GM18868 (cell line): Measurements from ENCODE around the gene CCDC9B.

Experiments used
- ATAC-seq: cut with Tn5 transposase; IDR thresholded peaks from one replicate; pipeline ENCODE4 v1.9.1; 2021; ENCODE audit warnings: mild to moderate bottlenecking, moderate library complexity; ENCODE audit not compliant: unreplicated experiment

Gene CCDC9B

DNA sequence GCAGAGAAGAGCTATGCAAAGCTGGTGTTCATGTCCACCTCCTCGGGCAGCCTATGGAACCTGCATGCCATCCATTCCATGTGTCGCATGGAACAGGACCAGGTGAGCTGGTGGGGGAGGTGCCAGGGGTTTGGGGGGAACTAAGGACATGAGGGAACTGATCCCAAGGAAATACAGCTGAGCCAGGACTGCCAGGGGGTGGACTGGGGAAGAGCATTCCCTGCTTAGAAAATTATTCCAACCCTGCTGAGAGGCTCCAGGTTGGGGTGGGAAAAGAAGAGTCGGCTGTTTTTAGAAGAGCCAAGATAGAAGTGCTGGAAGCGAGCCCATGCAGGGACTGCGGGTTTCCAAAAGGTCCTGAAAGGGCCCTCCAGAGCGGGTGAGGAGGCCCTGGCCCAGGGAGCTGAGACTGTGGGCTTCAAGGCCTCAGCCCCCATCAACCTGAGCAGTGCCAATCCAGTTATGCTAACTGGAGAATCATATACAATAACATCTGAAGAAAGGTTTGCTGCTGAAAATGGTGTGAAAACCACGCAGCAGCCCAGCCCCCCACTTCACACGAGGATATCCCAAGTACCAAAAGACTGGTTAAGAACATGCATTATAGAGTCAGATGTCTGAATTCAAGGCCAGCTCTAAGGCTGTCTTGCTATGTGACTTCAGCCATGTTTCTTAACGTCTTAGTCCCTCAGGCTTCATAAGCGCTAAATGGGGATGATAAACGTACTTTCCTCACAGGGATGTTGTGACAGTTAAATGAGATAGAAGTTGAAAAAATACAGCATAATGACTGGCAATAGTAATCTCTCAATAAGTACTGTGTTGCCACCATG is 25.1 kb upstream of the CCDC9B start:
- no peak for ATAC-seq

DNA sequence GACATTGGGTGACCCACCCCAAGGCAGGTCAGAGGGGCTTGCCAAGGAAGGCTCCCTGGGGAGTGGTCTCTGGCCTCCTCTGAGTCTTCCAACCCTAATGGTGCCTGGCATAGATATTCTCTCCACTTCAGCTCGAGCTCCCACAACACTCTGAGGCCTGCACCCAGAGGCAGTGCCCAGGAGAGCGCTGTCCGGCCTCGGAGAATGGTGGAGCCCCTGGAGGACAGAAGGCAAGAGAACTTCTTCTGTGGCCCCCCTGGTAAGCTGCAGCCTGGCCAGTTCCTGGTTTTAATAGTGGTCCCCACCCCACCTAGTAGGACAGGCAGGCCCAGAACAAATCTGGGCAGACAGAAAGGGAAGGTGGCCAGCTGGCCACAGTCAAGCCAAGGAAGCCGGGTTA is 24.3 kb upstream of the CCDC9B start:
- no peak for ATAC-seq

DNA sequence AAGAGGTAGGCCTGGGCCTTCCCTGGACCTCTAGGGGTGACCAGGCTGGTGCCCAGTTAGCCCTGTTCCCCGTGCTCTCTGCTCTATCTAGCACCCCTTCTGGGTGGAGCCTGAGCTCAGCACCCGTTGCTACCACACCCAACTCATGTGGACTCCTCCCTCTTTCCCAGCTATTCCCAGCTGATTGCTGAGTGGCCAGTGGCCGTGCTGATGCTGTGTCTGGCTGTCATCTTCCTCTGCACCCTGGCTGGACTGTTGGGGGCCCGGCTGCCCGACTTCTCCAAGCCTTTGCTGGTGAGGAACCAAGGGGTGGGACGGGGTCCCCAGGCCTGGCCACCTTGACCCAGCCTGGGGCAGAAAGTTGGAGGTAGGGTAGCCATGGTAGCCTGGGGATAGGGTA is 23.5 kb upstream of the CCDC9B start:
- no peak for ATAC-seq

DNA sequence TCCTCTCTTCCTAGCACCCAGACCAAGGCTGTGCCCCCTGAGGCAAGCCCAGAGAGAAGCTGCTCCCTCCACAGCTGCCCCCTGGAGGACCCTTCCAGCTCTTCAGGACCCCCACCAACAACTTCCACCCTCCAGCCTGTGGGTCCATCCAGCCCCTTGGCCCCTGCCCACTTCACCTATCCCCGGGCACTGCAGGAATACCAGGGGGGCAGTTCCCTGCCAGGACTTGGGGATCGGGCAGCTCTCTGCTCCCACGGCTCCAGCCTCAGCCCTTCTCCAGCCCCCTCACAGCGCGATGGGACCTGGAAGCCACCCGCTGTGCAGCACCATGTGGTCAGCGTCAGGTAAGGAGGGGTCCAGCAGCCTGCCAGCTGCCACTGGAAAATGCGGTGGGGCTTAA is 22.9 kb upstream of the CCDC9B start:
- ATAC-seq: no peak

DNA sequence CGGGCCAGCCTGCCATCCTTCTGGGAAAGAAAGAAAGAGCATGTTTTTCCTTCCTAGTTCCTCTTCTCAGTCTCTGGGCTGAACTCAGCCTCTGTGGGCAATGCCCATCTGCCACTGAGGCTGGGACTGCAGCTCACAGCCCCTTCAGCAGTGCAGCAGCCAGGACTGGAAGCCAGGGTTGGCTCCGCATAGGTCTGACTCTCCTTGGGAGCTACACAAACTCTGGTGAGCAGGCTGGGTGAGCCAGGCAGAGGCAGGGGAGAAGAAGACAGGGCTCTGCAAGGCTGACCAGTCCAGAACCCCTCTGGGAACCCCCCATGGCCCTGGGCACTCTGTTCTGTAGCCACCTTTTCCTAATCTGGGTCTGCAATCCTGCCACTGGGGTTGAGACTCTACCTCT is 20.9 kb upstream of the CCDC9B start:
- ATAC-seq: no peak

DNA sequence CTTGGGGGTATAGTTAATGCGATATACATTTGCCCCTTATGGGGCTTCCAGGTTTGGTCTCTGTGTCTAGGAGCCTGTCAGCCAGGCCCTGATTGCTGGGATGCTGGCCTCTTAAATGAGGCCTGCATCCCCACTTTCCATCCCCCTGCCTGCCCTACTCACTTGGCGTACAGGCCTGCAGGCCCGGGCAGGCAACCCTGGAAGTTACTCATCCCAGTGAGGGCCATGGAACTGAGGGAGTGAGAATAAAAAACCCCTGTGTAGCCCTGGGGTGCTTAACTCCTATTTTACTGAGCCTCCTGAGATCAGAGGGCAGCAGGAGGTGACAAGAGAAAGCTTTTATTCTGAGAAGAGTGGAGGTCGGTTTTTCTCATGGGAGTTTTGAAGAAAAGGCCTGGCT is 19.3 kb upstream of the CCDC9B start:
- ATAC-seq: no peak

DNA sequence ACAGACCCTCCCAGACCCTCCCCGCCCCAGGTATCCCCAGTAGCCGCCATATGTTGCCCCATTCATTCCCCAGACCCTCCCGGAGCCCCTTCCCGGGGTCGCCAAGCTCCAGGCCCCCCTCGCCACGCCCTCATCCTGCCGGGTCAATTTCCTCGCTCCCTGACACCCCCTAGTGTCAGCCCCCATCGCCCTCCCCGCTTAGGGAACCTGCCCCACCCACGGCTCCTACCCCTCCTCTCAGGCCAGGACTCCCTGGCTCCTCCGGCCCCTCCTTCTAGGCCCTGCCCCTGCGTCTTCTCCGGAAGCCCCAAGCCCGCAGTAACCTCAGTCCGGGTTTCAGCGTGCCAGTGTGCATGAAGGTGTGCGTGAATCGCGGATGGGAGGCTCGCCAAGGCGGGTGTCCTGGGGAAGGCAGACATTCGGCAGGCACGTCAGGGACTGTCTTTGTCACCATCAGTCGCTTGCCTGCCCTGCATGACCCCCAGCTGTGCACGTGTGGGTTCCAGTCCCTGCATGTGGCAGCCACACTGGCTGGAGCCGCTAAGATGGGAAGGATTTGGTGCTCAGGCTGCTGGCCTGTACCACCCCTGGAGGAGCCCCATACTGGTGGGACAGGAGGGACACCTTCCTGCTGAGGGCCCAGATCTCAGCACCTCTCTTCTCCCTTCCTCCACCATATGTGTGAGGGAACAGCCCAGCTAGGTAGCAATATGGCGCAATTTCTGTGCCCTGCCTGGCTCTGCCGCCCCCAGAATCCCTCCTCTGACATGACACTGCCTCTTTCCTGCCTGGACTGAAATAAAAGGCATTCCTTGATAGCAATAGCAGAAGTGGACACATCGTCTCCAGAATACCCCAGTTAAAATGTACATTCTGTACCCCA is 18.0 kb upstream of the CCDC9B start:
- peak; percentile 6 for ATAC-seq

DNA sequence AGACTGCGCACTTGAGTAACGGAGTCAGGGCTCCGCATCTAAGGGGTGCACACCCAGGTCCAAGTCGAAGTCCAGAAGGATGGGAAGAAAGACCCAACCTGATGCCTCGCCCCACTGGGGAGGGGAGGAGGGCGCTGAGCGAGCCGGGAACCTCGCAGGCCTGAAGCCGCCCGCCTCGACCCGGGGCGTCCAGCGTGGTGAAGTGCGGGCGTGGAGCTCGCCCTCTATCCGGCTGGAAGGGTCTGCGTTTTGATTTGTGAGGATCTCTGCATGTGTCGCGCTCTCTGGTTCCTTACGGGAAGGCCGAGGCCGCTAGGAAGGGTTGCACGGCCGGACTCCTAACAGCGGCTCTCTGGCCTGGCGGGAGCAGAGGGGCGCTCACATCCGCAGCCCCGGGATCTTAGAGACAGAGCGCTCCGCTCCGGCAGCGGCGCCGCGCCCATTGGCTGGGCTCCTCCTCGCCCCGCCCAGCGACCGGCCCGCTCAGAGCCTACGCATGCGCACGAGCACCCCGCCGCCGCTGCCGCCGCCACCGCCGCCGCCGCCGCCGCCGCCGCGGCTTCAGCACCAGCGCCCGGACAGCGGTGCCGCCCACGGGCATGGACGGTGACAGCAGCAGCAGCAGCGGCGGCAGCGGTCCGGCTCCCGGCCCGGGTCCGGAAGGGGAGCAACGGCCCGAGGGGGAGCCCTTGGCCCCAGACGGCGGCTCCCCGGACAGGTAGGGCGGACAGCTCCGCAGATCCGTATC is 17.2 kb upstream of the CCDC9B start, which contains the start of gene DISP2:
DISP2 (plus strand) TSS at position 497 of the 748 bp plus-strand sequence; CDS start at position 600, 103 bp downstream.
- ATAC-seq: peak; percentile 81

DNA sequence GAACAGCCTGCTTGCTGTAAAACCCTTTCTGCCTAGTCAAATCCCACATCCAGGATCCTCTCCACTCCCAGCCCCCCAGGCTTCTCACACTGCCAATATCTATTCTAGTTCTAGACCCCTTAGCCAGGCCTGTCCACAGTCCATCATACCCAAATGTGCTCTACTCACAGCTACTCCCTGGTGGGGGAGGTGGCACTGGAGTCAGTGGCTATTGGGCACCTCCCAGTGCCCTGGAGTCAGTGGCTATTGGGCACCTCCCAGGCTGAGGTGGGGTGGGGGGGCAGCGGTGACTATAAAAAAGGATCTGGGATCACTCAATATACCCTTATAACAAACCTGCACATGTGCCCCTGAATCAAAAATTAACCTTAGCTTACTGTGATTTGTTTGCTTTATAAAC is 16.5 kb upstream of the CCDC9B start:
- no peak for ATAC-seq

DNA sequence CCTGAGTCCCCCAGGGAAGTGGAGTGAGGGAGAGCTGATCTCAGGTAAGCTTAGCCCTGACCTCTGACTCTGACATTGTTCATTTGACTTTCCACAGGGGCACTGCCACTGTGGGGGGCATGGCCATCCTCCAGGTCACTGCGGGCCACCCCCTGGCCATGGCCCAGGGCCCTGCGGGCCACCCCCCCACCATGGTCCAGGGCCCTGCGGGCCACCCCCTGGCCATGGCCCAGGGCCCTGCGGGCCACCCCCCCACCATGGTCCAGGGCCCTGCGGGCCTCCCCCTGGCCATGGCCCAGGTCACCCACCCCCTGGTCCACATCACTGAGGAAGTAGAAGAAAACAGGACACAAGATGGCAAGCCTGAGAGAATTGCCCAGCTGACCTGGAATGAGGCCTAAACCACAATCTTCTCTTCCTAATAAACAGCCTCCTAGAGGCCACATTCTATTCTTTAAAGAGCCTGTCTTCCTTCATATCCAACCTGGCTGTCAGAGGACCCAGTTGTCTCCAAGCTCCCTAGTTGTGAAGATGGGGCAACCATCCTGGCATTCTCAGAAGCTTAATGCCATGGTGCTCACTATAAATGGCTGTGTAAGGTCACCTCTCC is 15.3 kb upstream of the CCDC9B start:
- no peak for ATAC-seq

DNA sequence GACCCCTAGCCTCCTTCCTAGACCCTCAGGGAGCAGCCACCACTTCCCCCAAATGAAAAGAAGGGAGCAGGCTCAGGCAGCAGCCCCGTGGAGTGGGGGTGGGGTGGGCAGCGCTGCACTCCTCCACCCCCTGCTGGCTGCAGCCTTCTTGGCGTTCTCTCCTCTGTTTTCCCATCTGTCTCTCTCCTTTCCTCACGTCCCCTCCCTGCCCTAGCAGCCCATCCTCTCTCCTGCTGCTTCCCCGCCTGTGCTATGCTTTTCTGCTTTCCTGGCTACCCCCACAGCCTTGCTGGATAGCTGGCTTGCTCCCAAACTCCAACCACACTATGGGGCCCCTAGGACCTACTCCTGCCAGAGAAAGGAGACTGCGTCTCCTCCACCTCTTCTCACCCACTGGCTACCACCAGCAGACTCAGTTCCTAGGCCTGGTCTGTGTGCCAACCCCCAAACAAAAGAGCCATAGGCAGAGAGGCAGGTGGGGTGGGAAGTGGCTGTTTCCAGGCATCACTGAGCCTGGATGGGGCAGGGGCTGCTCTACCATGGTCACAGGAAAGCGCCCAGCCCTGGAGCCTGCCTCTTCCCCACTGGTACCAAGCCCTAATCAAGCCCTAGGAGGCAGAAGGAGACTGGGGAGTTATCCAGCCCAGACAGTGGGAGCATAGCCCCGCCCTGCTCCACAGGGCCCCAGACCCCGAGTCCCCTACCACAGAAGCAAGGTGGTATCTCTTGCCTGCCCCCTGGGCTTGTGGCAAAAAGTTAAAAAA is 13.9 kb upstream of the CCDC9B start:
- no peak for ATAC-seq

DNA sequence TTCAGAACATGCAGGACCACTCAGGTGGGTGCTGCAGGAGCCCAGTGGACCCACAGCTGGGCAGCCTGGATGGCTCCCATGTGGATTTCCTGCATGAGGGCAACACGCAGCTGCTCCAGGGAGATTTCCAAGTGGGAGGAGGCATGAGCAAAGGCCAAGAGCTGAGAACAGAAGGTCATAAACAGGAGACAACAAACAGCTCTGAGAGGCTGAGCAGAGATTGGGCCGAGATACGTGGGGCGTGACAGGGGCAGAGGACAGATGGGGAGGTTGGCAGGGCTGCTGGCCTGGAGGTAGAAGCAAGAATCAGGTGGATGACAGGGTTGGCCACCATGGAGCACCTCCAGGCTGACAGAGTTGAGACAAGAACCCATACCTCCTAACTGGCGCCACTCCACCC is 13.0 kb upstream of the CCDC9B start:
- ATAC-seq: no peak

DNA sequence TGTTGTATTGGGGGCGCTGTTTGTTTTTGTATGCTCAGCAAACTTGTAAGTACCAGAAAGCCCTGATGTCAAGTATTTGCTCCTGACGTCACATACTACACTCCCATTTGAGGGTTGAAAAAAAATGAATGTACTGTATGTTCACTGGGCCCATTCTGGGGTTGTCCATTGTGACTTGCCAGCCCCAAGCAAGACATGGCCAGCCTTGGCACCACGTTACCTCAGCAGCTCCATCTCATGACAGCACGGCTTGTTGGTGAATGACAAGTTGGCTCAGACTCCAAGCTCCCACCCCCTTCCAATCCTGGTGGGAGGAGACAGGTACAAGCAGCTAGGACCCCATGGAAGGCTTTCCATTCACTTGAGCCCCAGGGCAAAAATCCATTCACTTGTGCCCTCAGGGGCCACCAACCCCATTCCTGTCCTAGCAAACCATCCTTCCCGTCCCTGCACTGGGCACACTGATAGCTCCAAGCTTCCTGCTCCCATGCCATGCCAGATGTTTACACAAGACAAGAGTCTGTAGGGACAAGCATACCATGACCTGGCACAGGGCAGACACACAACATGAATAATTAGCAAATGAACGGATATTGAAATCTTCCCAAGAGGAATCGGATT is 11.7 kb upstream of the CCDC9B start:
- no peak for ATAC-seq

DNA sequence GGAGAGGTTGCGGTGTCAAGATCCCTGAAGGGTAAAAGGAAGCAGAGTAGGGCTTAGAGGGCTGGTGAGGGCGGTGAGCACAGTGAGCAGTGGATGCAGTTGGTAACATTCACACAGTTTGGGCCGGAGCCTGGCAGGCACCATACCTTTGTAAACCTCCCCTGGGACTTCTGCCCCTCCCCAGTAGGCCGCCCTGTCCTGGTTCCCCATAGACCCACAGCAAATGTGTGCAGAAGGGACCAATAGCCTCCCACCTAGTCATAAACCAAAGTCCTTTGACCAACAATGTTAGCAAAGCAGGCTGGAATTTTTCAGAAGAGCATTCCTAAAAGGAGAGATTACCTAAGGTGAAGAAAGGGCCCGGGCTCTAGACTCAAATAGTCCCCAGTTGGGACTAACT is 8.4 kb upstream of the CCDC9B start:
- no peak for ATAC-seq

DNA sequence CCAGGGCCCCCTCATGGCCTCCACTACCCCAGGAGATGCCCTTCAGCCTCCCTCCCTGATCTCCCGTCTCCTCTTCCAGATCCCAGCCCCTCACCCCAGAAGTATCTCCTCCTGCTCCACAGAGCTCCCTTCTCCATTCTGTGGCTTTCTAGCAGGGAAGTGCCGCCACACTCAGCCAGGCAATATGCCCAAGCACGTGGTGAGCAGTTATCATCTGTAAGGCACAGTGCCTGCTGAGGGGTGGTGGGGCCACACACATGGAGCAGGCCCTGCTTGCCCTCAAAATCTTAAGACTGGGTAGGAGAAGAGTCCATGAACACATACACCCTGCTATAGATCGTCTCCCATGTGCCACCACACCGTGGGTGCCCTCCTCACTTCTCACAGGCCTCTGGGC is 7.7 kb upstream of the CCDC9B start:
- no peak for ATAC-seq

DNA sequence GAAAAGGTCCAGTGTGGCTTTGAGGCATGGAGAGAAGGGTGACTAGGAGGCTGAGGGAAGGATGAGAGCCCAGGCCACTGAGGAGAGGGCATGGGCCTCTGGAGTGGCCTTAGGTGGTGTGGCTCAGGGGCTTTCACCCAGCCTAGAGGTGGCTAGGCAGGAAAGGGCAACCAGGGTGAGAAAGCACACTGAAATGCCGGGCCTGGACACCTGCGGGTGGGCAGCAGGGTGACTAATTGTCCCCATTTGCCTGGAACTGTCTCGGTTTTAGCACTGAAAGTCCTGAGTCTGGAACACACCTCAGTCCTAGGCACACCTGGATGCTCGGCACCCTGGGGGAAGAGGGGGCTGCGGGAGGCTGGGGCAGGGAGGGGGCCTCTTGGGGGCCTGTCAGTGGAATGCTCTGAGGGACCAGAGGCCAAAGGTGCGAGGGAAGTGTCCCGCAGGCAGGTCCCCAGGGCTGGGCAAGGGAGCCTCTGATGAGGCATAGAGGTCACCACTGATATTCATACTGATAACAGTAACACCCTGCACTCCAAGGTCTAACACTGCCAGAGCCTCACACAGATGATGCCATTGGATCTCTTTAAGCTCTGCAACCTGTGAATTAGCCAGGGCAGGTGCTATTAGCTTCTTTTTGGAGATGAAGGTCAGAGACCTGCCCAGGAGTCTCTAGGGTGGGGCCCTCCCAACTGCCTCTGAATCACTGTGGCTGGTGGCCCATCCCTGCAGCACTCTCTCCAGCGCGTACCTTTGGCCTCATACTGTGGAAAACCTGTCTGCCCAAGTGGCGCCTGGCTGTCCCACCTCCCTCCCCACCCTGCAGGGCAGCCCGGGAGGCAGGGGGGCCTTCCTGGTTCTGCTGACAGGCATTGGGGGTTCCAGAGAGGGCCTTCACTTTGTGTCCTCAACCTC is 7.1 kb upstream of the CCDC9B start:
- no peak for ATAC-seq

DNA sequence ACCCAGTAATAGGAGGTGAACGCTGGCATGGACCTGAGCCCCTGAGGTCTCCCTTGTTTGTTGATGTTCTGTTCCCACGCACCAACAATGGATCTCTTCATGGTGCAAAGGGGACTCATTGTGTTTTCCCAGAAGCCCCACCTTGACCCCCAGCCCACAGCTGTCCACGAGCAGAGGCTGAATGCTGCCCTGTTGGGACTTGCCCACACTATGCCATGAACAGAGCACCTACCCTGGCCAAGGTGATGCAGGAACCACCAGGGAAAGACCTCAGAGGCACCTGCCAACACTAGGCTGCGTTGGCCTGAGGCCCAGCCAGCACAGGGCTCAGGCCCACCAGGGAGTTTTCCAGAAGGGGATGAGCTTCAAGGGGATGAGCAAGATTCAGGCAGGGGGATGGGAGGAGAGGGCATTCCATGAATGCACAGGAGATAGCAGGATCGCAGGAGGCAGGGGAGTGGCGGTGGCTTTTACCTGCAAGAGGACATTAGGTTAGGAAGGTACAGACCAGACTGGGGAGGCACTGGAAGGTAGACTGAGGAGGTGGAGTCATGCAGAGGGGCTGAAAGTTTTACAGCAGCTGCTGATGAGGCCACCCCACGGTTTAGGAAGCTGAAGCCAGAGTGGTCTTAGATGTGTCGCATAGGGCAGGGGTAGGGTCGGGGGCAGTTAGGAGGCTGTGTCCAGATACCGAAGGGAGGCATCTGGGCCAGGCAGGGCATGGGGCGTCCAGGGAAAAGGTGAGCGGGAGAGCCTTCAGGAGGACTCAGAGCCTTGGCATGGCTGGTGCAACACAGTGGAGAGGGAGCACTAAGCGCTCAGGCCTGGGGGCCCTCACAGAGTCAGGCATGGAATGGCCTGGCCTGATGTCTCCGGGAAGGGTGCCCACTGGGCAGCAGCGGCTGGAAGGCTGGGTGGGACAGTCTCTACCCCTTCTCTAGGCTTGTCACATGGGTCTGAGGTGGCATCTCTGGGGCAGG is 6.1 kb upstream of the CCDC9B start:
- no peak for ATAC-seq
